ENCODE data around the gene PDZK1.

GRCh38 chr1:145740269-145740668 lies 33.1 kb upstream of the PDZK1 start:
- TF ChIP-seq FOXM1 (IDR thresholded peaks at IDR 0.05; ENCODE audit: borderline replicate concordance, low read depth) (no peak), YY1 (IDR thresholded peaks at IDR 0.05; ENCODE audit: low read depth) (no peak), EP300 (IDR thresholded peaks at IDR 0.05; ENCODE audit: borderline replicate concordance) (no peak), USF1 (IDR thresholded peaks at IDR 0.05) (no peak), NFIC (IDR thresholded peaks at IDR 0.05) (no peak), CEBPB (IDR thresholded peaks at IDR 0.05) (no peak), RAD21 (IDR thresholded peaks at IDR 0.05; ENCODE audit: low read depth) (no peak), REST (IDR thresholded peaks at IDR 0.05; ENCODE audit: low read depth) (no peak)
- TF ChIP-seq, protein P1, sequence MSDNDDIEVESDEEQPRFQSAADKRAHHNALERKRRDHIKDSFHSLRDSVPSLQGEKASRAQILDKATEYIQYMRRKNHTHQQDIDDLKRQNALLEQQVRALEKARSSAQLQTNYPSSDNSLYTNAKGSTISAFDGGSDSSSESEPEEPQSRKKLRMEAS (IDR thresholded peaks at IDR 0.05) = no peak
